Left lobe of liver (tissue), 2 donors: ENCODE data around the gene ALDH7A1. TPM values are rescaled to one million over a fixed set of nuclear protein-coding genes. Genes with fewer than 3 reads are reported as not detected.
"Not testable (repeated sequence)": the region's sequence is repeated elsewhere in the genome, so short reads cannot be mapped to it uniquely, and the experiment has no call there.

ENCODE experiments used
- ATAC-seq: fragments of 200-7000 bp; cut with Tn5 transposase; one replicate; pipeline ENCODE4 v1.9.1; 2020; ENCODE audit warnings: mild to moderate bottlenecking, moderate library complexity
- DNase-seq: peaks from one replicate; pipeline ENCODE4 v3.0.0-alpha.2; 2020; ENCODE audit warnings: low spot score
- total RNA-seq: library from RNA; stranded (reverse); gene quantifications from one replicate; pipeline ENCODE4 v1.2.1, GENCODE V29; 2021
- donor health status: DM: no; HTN: no; CAD: no; lungs with moderate emphysema.
- donor health status: DM: no; HTN: yes; CAD: no.

ALDH7A1 gene
- 128 TPM for total RNA-seq

- peak; percentile 94 for ATAC-seq
- DNase-seq: peak; percentile 97
Measured at GRCh38 chr5:126594748-126595485, at the start of gene ALDH7A1. Gene ALDH7A1 (minus strand): TSS chr5:126595219. CDS start chr5:126595198, 21 bp downstream.

- no peak for DNase-seq
- no peak for ATAC-seq
Measured at GRCh38 chr5:126641387-126641786, 46.4 kb upstream of the ALDH7A1 start.

GRCh38 chr5:126640866-126641265 is 45.8 kb upstream of the ALDH7A1 start:
- no peak for ATAC-seq
- no peak for DNase-seq

- ATAC-seq (no peak), DNase-seq (no peak)
Measured at GRCh38 chr5:126636956-126637355, 41.9 kb upstream of the ALDH7A1 start.

GRCh38 chr5:126635585-126635984 is 40.6 kb upstream of the ALDH7A1 start:
- ATAC-seq (no peak), DNase-seq (no peak)

GRCh38 chr5:126633552-126633951 is 38.5 kb upstream of the ALDH7A1 start:
- no peak for ATAC-seq

GRCh38 chr5:126631920-126632319 is 36.9 kb upstream of the ALDH7A1 start:
- DNase-seq (no peak), ATAC-seq (peak; percentile 76)

More at GRCh38 chr5:126633552-126633951, 38.5 kb upstream of the ALDH7A1 start:
- DNase-seq: no peak

GRCh38 chr5:126628102-126628501 is 33.1 kb upstream of the ALDH7A1 start:
- ATAC-seq: no peak

GRCh38 chr5:126624534-126624933 is 29.5 kb upstream of the ALDH7A1 start:
- DNase-seq: no peak
- no peak for ATAC-seq

More at GRCh38 chr5:126628102-126628501, 33.1 kb upstream of the ALDH7A1 start:
- no peak for DNase-seq

GRCh38 chr5:126619781-126620180 is 24.8 kb upstream of the ALDH7A1 start:
- ATAC-seq: no peak
- no peak for DNase-seq

GRCh38 chr5:126617603-126618002 is 22.6 kb upstream of the ALDH7A1 start:
- DNase-seq, ATAC-seq: not testable (repeated sequence)

- DNase-seq: no peak
- ATAC-seq: no peak
Measured at GRCh38 chr5:126615286-126615685, 20.3 kb upstream of the ALDH7A1 start.

GRCh38 chr5:126613941-126614592 is 19.0 kb upstream of the ALDH7A1 start:
- DNase-seq (no peak), ATAC-seq (no peak)

GRCh38 chr5:126610616-126611015 is 15.6 kb upstream of the ALDH7A1 start:
- no peak for ATAC-seq
- no peak for DNase-seq

- no peak for DNase-seq
- peak; percentile 61 for ATAC-seq
Measured at GRCh38 chr5:126610160-126610559, 15.1 kb upstream of the ALDH7A1 start.

- no peak for ATAC-seq
- no peak for DNase-seq
Measured at GRCh38 chr5:126605525-126605924, 10.5 kb upstream of the ALDH7A1 start.

GRCh38 chr5:126603402-126603991 is 8.5 kb upstream of the ALDH7A1 start:
- DNase-seq: no peak
- no peak for ATAC-seq

GRCh38 chr5:126600631-126601511 is 5.9 kb upstream of the ALDH7A1 start, which contains the start of gene PHAX:
Gene PHAX (plus strand): TSS chr5:126600947. CDS start chr5:126600963, 16 bp downstream.
- DNase-seq: peak; percentile 86
- peak; percentile 99 for ATAC-seq

- ATAC-seq, DNase-seq: not testable (repeated sequence)
Measured at GRCh38 chr5:126599971-126600630, 5.1 kb upstream of the ALDH7A1 start.

- DNase-seq (no peak), ATAC-seq (no peak)
Measured at GRCh38 chr5:126599499-126599898, 4.5 kb upstream of the ALDH7A1 start.
